Measurements from ENCODE around the gene APOH.

DNA sequence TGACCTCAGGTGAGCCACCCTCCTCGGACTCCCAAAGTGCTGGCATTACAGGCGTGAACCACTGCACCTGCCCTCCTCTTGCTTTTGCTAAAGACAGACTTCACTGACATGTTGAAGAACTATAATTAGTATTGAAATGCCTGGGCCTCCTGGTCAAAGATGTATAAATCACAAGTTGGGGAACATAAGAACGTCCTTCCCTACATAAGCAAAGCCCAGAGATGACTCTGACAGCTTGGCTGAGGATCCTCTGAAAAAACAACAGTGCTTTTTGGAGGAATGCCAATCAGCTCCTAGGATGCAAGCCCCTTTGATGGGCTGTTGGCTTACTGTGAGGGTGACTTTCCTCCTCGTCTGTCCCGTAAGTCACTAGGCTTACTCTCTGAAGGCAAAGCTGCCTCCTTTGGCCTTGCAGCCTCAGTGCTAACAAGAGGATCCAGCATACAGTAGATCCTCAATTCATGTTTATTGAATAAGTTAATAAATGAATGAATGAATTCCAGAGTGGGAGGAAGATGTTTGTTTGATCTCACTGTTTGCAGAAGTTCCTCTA, 6.3 kb downstream of the APOH start:
- no peak for TF ChIP-seq POLR2A (IDR thresholded peaks at IDR 0.05)
- TF ChIP-seq, protein P1, sequence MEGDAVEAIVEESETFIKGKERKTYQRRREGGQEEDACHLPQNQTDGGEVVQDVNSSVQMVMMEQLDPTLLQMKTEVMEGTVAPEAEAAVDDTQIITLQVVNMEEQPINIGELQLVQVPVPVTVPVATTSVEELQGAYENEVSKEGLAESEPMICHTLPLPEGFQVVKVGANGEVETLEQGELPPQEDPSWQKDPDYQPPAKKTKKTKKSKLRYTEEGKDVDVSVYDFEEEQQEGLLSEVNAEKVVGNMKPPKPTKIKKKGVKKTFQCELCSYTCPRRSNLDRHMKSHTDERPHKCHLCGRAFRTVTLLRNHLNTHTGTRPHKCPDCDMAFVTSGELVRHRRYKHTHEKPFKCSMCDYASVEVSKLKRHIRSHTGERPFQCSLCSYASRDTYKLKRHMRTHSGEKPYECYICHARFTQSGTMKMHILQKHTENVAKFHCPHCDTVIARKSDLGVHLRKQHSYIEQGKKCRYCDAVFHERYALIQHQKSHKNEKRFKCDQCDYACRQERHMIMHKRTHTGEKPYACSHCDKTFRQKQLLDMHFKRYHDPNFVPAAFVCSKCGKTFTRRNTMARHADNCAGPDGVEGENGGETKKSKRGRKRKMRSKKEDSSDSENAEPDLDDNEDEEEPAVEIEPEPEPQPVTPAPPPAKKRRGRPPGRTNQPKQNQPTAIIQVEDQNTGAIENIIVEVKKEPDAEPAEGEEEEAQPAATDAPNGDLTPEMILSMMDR (IDR thresholded peaks at IDR 0.05): no peak
